GM12874 (cell line): ENCODE data around the gene FANK1.

Source experiments
- TF ChIP-seq, protein P1 (sequence below): IDR thresholded peaks from 2 replicates; pipeline ENCODE4 v1.5.1; 2011; ENCODE audit warnings: low read depth, mild to moderate bottlenecking, control low read depth, low read length, moderate library complexity; ENCODE audit not compliant: insufficient read depth

The FANK1 gene

DNA sequence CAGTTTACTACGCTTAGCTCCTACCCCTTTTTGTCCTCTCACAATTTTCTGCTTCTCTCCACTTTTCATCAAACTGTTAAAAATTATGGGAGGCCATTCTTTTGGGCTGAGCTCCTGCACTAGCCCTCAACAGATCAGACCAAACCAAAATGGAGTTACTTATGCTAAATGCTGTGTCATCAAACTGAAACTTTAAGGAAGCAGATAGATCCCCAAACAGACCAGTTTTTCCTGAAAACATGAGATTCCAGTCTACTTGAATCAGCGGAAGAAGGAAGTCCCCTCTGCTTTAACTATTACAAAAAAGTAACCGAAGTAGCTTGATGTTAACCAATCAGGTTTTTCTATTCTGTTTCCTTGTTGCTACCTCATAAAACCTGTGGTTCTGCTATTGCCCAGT is 20.6 kb downstream of the FANK1 start:
- TF ChIP-seq, protein P1, sequence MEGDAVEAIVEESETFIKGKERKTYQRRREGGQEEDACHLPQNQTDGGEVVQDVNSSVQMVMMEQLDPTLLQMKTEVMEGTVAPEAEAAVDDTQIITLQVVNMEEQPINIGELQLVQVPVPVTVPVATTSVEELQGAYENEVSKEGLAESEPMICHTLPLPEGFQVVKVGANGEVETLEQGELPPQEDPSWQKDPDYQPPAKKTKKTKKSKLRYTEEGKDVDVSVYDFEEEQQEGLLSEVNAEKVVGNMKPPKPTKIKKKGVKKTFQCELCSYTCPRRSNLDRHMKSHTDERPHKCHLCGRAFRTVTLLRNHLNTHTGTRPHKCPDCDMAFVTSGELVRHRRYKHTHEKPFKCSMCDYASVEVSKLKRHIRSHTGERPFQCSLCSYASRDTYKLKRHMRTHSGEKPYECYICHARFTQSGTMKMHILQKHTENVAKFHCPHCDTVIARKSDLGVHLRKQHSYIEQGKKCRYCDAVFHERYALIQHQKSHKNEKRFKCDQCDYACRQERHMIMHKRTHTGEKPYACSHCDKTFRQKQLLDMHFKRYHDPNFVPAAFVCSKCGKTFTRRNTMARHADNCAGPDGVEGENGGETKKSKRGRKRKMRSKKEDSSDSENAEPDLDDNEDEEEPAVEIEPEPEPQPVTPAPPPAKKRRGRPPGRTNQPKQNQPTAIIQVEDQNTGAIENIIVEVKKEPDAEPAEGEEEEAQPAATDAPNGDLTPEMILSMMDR = no peak

DNA sequence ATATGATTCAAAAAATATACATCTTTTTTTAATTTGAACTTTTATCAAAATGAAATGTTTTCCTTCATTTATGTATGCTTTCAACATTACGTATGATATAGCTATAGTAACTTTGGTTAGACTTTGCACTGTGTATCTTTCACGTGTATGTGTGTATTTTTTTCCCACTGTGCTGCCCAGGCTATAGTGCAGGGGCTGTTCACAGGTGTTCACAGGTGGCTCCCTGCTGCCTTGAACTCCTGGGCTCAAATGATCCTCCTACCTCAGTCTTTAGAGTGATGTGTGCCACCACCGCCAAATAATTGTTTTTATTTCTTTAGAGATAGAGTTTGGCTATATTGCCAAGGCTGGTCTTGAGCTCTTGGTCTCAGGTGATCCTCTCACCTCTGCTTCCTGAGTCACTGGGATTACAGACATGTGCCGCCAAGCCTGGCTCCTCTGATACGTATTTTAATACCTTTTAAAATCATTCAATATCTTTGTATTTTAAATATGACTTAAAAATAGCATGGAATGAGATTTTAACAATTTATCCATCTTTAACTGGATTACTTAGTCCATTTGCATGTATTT is 29.0 kb downstream of the FANK1 start:
- TF ChIP-seq, protein P1 = no peak

DNA sequence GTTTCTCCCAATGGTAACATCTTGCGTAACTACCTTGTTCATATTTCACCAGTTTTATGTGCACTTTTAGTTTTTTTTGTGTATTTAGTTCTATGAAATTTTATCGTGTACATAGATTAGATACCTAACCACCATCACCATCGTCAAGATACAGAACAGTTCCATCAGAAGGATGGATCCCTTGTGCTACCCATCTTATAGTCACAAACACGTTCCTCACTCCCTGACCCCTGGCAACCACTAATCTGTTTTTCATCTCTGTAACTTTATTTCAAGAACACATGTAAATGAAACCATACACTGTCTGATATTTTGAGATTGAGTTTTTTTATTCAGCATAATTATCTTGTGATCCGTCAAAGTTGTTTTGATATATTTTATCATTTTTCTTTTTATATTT is 29.9 kb downstream of the FANK1 start:
- TF ChIP-seq, protein P1 = no peak

DNA sequence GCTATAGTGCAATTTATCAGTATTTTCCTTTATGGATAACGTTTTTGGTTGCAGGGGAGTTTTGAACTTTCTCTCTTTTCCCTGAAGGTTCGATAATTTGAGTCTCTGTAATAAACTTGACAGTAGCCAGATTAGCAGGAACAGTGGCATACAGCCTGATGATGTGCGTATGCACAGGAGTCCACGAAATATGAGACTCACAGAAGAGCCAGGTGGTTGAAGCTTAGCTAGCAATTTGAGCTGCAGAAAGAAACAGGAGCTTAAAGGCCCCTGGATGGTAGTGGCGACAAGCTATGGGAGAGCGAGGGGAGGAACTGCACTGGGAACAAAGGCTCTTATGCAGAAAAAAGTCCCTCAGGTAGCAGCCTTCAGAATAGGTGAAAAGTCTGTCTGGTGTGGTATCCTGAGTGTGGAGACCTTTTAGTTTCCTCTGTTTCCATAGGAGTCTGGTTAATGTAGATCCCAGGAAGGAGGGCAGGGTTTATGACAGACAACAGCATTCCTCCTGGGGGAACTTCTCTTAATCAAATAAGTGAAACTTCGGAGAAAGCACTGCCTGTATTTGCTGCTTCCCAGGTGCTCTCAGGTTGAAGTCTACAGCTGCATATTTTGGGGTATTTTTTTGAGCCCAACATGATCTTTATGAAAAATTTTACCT is 32.7 kb downstream of the FANK1 start:
- TF ChIP-seq, protein P1 = no peak

DNA sequence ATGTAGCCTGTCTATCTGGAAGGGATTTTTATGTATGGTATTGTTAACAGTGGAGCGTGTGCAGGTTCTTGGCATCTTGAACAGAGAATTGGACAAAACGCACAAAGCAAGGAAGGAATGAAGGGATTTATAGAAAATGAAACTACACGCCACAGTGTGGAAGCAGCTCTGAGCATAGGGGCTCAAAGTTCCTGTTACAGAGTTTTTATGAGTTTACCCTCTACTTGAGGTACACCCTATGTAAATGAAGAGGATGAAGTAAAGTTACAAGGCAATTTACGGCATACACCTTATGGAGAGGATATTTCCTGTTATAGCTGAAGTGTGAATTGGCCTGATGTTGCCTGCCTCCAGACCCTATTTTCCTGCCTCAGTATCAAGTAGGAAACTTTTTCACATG is 33.3 kb downstream of the FANK1 start:
- TF ChIP-seq, protein P1 = no peak

DNA sequence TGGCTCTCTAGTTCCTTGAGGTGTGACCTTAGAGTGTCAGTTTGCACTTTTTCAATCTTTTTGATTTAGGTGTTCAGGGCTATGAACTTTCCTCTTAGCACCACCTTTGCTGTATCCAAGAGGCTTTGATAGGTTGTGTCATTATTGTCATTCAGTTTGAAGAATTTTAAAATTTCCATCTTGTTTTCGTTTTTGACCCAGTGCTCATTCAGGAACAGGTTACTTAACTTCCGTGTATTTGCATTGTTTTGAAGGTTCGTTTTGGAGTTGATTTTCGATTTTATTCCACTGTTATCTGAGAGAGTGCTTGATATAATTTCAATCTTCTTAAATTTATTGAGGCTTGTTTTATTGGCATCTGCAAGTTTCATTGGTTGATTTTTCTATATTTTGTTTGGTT is 37.3 kb downstream of the FANK1 start:
- TF ChIP-seq, protein P1 = no peak

DNA sequence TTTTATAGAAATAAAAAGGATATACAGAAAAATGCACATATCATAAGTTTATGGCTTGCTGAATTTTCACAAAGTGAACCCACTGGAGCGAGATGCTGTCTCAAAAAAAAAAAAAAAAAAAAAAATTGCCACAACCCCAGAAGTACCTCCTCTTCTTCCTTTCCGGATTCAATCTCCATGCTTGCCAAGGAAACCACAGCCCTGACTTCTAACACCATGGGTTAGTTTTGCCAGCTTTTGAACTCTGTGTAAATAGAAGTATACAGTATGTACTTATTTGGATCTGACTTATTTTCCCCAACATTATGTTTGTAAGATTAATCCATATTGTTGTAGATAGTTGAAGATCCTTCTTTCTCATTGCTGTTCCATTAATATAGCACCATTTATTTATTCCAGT is 40.0 kb downstream of the FANK1 start:
- TF ChIP-seq, protein P1 = no peak
